OCI-LY1 (cell line): ENCODE measurements around the gene CEP63.

Source experiments
- H2AFZ ChIP-seq: fragments of 200-600 bp; sonication (generic), shearing (Covaris generic); 2 replicates; pipeline ENCODE4 v1.6.0; 2014; ENCODE audit warnings: antibody characterized with exemption, mild to moderate bottlenecking, low read length
- H3F3A ChIP-seq: fragments of 200-600 bp; sonication (generic), shearing (Covaris generic); 2 replicates; pipeline ENCODE4 v1.6.0; 2014; ENCODE audit warnings: mild to moderate bottlenecking, antibody characterized with exemption, low read length, moderate library complexity; ENCODE audit not compliant: insufficient read depth
- H3K27ac ChIP-seq: fragments of 200-600 bp; sonication (generic); 2 replicates; pipeline ENCODE4 v1.5.1; 2014; ENCODE audit warnings: low read length, mixed run types, mild to moderate bottlenecking, low read depth; ENCODE audit not compliant: poor library complexity, severe bottlenecking
- H3K27me3 ChIP-seq: fragments of 200-600 bp; sonication (generic); 2 replicates; pipeline ENCODE4 v1.6.0; 2014; ENCODE audit warnings: antibody characterized with exemption, mild to moderate bottlenecking, low read length, moderate library complexity; ENCODE audit not compliant: insufficient read depth
- H3K36me3 ChIP-seq: fragments of 200-600 bp; sonication (generic); 2 replicates; pipeline ENCODE4 v1.6.1; 2014; ENCODE audit warnings: mild to moderate bottlenecking, antibody characterized with exemption, low read length, moderate library complexity, mixed read lengths; ENCODE audit not compliant: insufficient read depth
- H3K4me1 ChIP-seq: fragments of 200-600 bp; sonication (generic); 2 replicates; pipeline ENCODE4 v1.5.1; 2014; ENCODE audit warnings: mild to moderate bottlenecking, low read length, moderate library complexity; ENCODE audit not compliant: insufficient read depth, severe bottlenecking
- H3K4me2 ChIP-seq: fragments of 200-600 bp; sonication (generic), shearing (Covaris generic); 2 replicates; pipeline ENCODE4 v1.6.1; 2014; ENCODE audit warnings: low read length
- H3K4me3 ChIP-seq: fragments of 200-600 bp; sonication (generic); 2 replicates; pipeline ENCODE4 v1.5.1; 2014; ENCODE audit warnings: low read length, low read depth, mild to moderate bottlenecking, mixed read lengths; ENCODE audit not compliant: poor library complexity, severe bottlenecking
- H3K79me2 ChIP-seq: fragments of 200-600 bp; shearing (Covaris generic); 2 replicates; pipeline ENCODE4 v1.6.1; 2016; ENCODE audit warnings: mixed run types, low read length, mixed read lengths; ENCODE audit not compliant: insufficient read depth
- H3K9ac ChIP-seq: fragments of 200-600 bp; sonication (generic), shearing (Covaris generic); 2 replicates; pipeline ENCODE4 v1.6.1; 2014; ENCODE audit warnings: mild to moderate bottlenecking, low read length, mixed read lengths
- H3K9me2 ChIP-seq: fragments of 200-600 bp; sonication (generic), shearing (Covaris generic); 2 replicates; pipeline ENCODE4 v1.6.1; 2014; ENCODE audit warnings: low read depth, mild to moderate bottlenecking, low read length, mixed read lengths
- H3K9me3 ChIP-seq: fragments of 200-600 bp; shearing (Covaris generic); 2 replicates; pipeline ENCODE4 v1.6.1; 2014; ENCODE audit warnings: low read length, mixed read lengths
- H4K20me1 ChIP-seq: fragments of 200-600 bp; sonication (generic), shearing (Covaris generic); 2 replicates; pipeline ENCODE4 v1.6.0; 2016; ENCODE audit warnings: mild to moderate bottlenecking, low read length; ENCODE audit not compliant: insufficient read depth
- CTCF ChIP-seq: fragments of 200-600 bp; sonication (generic), shearing (Covaris generic); IDR thresholded peaks from 2 replicates; pipeline ENCODE4 v1.5.1; 2017; ENCODE audit warnings: mild to moderate bottlenecking, antibody characterized with exemption, low read length, moderate library complexity, mixed read lengths
- EZH2 ChIP-seq: fragments of 200-600 bp; sonication (generic), shearing (Covaris generic); IDR thresholded peaks from 2 replicates; pipeline ENCODE4 v1.8.0; 2017; ENCODE audit warnings: borderline replicate concordance, mixed run types, mild to moderate bottlenecking, antibody characterized with exemption, low read length, moderate library complexity, mixed read lengths

The CEP63 gene

GRCh38 chr3:134503266-134503665 is 17.4 kb downstream of the CEP63 start:
- H3K79me2 ChIP-seq, result peaks cover 42% of the 10 kb centered on the region
- H4K20me1 ChIP-seq, result no peaks in the 10 kb centered on the region
- H3K4me3 ChIP-seq, result no peak overlapping the region
- no peak overlapping the region for H3K9ac ChIP-seq
- H3K9me3 ChIP-seq, result peaks cover 25% of the 10 kb centered on the region
- no peak for TF ChIP-seq CTCF
- TF ChIP-seq EZH2, result no peak
- peaks cover 53% of the 10 kb centered on the region for H3K36me3 ChIP-seq
- no peaks in the 10 kb centered on the region for H3K9me2 ChIP-seq
- H3K27ac ChIP-seq, result no peak overlapping the region
- no peak overlapping the region for H2AFZ ChIP-seq
- no peaks in the 10 kb centered on the region for H3K27me3 ChIP-seq
- H3K4me1 ChIP-seq, result no peaks in the 10 kb centered on the region
- no peaks in the 10 kb centered on the region for H3F3A ChIP-seq
- H3K4me2 ChIP-seq, result no peak overlapping the region

- TF ChIP-seq CTCF (no peak), EZH2 (no peak)
- peaks cover 18% of the 10 kb centered on the region; the same call in 1 of the 2 replicates for H3K9me3 ChIP-seq
These were observed 18.3 kb downstream of the CEP63 start for GRCh38 chr3:134504132-134504531.

GRCh38 chr3:134505485-134505884 is 19.6 kb downstream of the CEP63 start:
- Histone ChIP-seq H2AFZ (no peak overlapping the region), H4K20me1 (no peaks in the 10 kb centered on the region), H3K27ac (no peak overlapping the region), H3K4me1 (no peaks in the 10 kb centered on the region), H3F3A (no peaks in the 10 kb centered on the region), H3K9me2 (no peaks in the 10 kb centered on the region), H3K4me3 (no peak overlapping the region), H3K36me3 (peaks cover 63% of the 10 kb centered on the region), H3K9me3 (peaks cover 16% of the 10 kb centered on the region; the same call in 1 of the 2 replicates), H3K27me3 (no peaks in the 10 kb centered on the region), H3K79me2 (peaks cover 33% of the 10 kb centered on the region), H3K9ac (no peak overlapping the region), H3K4me2 (no peak overlapping the region)
- TF ChIP-seq EZH2 (no peak), CTCF (no peak)

More at GRCh38 chr3:134504132-134504531, 18.3 kb downstream of the CEP63 start:
- Histone ChIP-seq H3K4me3 (no peak overlapping the region), H2AFZ (no peak overlapping the region), H3F3A (no peaks in the 10 kb centered on the region), H3K27ac (no peak overlapping the region), H3K4me2 (no peak overlapping the region), H3K36me3 (peaks cover 53% of the 10 kb centered on the region), H3K9me2 (no peaks in the 10 kb centered on the region), H3K27me3 (no peaks in the 10 kb centered on the region), H4K20me1 (no peaks in the 10 kb centered on the region), H3K4me1 (no peaks in the 10 kb centered on the region), H3K9ac (no peak overlapping the region), H3K79me2 (peaks cover 38% of the 10 kb centered on the region)
